ENCODE measurements around the gene FBXL13.
"Not testable (repeated sequence)": the region's sequence is repeated elsewhere in the genome, so short reads cannot be mapped to it uniquely, and the experiment has no call there.

FBXL13 gene

DNA sequence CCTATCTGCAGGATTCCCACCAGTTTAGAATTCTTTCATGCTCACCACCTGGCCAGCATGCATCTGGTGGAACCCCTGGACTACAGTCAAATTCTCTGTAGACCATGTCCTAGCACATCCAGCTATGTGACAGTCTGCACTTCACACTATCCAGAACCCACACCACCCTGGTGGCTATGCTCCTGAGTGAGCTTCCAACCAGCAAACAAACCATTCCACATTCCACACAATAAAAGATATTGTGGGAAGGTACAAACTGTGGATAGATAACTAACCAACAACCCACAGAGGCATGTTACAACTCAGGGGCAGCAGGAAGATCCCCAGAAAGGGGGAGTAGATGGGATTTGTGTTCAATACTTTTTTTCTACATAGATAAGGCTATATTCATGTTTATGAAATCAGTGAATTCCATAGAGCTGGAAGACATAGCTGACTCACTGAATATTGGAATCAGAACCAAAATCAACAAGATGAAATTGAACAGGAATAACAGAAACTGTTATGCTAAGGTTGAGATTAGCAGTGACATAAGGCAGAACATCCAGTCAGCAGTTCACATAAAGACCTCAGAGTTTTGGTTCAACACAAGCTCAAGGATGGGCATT is 89.3 kb downstream of the FBXL13 start:
- H3K4me3 ChIP-seq (ENCODE audit: low read depth, low read length) = no peak overlapping the region
- TF ChIP-seq, protein P1, sequence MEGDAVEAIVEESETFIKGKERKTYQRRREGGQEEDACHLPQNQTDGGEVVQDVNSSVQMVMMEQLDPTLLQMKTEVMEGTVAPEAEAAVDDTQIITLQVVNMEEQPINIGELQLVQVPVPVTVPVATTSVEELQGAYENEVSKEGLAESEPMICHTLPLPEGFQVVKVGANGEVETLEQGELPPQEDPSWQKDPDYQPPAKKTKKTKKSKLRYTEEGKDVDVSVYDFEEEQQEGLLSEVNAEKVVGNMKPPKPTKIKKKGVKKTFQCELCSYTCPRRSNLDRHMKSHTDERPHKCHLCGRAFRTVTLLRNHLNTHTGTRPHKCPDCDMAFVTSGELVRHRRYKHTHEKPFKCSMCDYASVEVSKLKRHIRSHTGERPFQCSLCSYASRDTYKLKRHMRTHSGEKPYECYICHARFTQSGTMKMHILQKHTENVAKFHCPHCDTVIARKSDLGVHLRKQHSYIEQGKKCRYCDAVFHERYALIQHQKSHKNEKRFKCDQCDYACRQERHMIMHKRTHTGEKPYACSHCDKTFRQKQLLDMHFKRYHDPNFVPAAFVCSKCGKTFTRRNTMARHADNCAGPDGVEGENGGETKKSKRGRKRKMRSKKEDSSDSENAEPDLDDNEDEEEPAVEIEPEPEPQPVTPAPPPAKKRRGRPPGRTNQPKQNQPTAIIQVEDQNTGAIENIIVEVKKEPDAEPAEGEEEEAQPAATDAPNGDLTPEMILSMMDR (IDR thresholded peaks at IDR 0.05; ENCODE audit: insufficient read depth, low read depth, low read length, missing control alignments) = no peak
- no peak for DNase-seq (ENCODE audit: low read depth)

DNA sequence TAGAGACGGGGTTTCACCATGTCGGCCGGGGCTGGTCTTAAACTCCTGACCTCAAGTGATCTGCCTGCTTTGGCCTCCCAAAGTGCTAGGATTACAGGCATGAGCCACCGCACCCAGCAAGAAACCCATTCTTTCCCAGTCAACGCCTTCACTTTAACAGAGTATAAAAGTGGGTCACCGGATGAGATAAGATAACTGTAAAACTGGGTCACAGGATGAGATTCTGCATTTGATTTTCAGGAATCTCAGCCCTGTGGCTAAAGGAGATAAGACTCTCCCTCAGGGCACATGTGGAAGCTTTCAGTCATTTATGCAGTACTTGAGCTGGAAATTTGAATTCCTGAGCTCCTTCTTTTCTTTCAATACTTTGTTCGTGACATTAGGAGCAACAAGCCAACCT is 91.0 kb downstream of the FBXL13 start:
- no peak overlapping the region for H3K4me3 ChIP-seq (ENCODE audit: low read depth, low read length)
- DNase-seq (ENCODE audit: low read depth) = no peak
- TF ChIP-seq, protein P1 (IDR thresholded peaks at IDR 0.05; ENCODE audit: insufficient read depth, low read depth, low read length, missing control alignments) = no peak

DNA sequence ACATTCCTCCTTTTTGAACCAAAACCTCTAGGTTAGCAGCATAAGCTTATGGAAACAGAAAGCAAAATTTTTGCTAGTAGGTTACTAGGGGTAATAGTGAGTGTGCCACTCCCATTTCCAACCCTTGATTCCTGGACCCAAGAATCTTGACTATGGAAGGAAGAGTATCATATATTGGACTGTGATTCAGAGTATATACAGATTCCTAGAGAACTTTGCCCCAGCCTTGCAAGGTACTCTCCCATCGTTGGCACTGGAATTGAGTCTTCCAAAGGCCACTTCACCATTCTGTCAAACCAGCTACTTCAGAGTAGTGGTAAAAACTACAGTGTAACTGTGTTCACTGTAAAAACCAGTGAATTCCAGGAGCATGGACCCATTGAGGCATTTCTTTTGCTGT is 92.4 kb downstream of the FBXL13 start:
- DNase-seq (ENCODE audit: low read depth) = no peak
- H3K4me3 ChIP-seq (ENCODE audit: low read depth, low read length) = no peak overlapping the region
- TF ChIP-seq, protein P1 (IDR thresholded peaks at IDR 0.05; ENCODE audit: insufficient read depth, low read depth, low read length, missing control alignments) = no peak

DNA sequence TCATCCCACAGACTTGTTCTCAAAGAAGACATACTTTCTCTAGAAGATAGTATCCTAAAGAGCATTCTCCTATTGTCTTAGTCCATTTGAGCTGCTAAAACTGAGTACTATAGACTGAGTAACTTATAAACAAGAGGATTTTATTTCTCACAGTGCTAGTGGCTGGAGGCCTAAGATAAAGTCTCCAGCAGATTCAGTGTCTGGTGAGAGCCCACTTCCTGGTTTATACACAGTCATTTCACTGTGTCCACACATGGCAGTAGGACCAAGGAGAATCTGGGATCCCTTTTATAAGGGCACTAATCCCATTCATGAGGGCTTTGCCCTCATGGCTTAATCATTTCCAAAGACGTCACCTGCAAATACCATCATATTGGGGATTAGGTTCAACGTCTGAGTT is 93.1 kb downstream of the FBXL13 start:
- H3K4me3 ChIP-seq (ENCODE audit: low read depth, low read length) = no peak overlapping the region
- DNase-seq (ENCODE audit: low read depth) = no peak
- TF ChIP-seq, protein P1 (IDR thresholded peaks at IDR 0.05; ENCODE audit: insufficient read depth, low read depth, low read length, missing control alignments) = no peak

DNA sequence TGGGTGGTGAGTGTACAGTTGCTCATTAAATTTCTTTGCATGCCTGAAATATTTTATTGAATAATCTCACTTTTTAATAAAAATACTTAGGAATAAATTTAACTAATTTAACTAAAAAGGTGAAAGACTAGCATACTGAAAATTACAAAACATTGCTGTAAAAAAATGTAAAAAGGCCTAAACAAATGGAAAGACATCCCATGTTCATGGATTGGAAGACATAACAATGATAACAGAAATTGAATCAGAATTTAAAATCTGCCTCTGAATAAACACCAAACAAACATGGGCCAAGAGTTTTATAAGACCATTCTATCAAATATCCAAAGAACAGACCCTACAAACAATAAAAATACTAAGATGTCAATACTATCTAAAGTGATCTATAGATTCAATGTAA is 94.9 kb downstream of the FBXL13 start:
- no peak for DNase-seq (ENCODE audit: low read depth)
- TF ChIP-seq, protein P1 (IDR thresholded peaks at IDR 0.05; ENCODE audit: insufficient read depth, low read depth, low read length, missing control alignments) = no peak
- H3K4me3 ChIP-seq (ENCODE audit: low read depth, low read length) = no peak overlapping the region

DNA sequence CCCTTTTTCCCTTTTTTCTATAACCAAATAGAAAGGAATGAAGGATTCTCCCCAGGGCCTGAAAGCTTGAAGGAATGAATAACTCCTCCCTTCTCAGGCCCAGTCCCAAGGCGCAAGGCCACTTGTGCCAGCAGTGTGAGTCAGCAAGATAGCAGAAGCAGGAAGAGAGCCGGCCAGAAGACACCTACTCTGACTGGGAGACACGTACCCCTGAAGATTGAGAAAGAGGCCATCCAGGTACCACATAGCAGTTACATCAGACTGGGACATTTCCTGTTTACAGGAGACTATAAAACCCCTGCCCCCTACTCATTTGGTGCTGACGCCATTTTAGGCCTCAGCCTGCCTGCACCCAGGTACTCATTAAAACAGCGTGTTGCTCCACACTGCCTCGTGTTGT is 96.3 kb downstream of the FBXL13 start:
- no peak for DNase-seq (ENCODE audit: low read depth)
- H3K4me3 ChIP-seq (ENCODE audit: low read depth, low read length) = no peak overlapping the region
- TF ChIP-seq, protein P1 (IDR thresholded peaks at IDR 0.05; ENCODE audit: insufficient read depth, low read depth, low read length, missing control alignments) = no peak

DNA sequence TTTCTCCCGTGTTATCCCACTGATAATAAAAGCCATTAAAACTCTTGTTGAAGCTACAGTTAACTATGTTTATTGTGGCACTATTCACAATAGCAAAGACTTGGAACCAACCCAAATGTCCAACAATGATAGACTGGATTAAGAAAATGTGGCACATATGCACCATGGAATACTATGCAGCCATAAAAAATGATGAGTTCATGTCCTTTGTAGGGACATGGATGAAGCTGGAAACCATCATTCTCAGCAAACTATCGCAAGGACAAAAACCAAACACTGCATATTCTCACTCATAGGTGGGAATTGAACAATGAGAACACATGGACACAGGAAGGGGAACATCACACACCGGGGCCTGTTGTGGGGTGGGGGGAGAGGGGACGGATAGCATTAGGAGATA is 97.0 kb downstream of the FBXL13 start:
- not testable (repeated sequence) for DNase-seq (ENCODE audit: low read depth); H3K4me3 ChIP-seq (ENCODE audit: low read depth, low read length)

Measured in GM12865 (cell line).